ENCODE results near the gene ANGPT4.

- TF ChIP-seq CTCF (IDR thresholded peaks at IDR 0.05; ENCODE audit: low read depth, low read length) (no peak), EZH2phosphoT487 (IDR thresholded peaks at IDR 0.05; ENCODE audit: low read depth) (no peak)
Observed at GRCh38 chr20:920311-920710, 4.2 kb upstream of the ANGPT4 start.
